T-helper 2 cell (primary cell): Measurements from ENCODE around the gene KRTAP21-1.
"Not testable (repeated sequence)": the region's sequence is repeated elsewhere in the genome, so short reads cannot be mapped to it uniquely, and the experiment has no call there.

ENCODE experiments used
- DNase-seq, 5 experiments: peaks; one replicate each; pipeline versions ENCODE4 v3.0.0 to v3.0.0-alpha.2; 2012 to 2022
- total RNA-seq, 2 donors: gene quantifications; one replicate each; lab custom pipeline; 2026; lab: John Stamatoyannopoulos, UW

Gene KRTAP21-1
- 0 reads per million in 2 donors for total RNA-seq

DNA sequence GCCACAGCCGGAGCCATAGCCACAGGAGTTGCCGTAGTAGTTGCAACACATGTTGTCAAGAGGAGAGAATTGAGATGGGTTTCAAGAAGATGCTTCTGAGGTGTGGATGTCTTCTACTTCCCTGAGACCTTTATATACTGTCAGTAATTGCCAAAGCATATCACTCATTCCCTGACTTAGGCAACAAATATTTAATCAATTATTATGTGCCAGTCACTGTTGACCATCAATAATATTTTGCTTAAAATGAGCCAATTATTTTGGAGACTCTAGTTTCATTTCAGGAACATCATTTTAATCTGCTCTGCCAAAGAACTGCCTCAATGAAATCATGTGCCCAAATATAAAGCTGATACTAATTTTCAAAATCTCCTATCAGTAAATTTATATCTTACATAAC, at the start of gene KRTAP21-1:
Gene KRTAP21-1 (minus strand): TSS at position 101 of the 400 bp plus-strand sequence. CDS start 50 bp downstream, at position 51.
- not testable (repeated sequence) for DNase-seq

DNA sequence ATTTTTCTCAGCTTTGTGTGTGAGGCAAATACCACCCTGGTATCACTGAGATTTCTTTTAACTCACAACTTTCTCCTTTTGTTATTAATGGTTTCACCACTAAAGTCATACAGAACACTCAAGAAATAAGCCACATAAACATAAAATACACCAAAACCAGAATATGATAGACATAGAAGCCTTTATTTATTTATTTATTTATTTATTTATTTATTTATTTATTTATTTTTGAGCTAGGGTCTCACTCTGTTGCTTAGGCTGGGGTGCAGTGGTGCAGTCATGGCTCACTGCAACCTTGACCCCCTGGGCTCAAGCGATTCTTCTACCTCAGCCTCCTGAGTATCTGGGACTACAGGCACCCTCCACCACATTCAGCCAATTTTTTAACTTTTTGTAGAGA, 45.4 kb upstream of the KRTAP21-1 start:
- DNase-seq = no peak

DNA sequence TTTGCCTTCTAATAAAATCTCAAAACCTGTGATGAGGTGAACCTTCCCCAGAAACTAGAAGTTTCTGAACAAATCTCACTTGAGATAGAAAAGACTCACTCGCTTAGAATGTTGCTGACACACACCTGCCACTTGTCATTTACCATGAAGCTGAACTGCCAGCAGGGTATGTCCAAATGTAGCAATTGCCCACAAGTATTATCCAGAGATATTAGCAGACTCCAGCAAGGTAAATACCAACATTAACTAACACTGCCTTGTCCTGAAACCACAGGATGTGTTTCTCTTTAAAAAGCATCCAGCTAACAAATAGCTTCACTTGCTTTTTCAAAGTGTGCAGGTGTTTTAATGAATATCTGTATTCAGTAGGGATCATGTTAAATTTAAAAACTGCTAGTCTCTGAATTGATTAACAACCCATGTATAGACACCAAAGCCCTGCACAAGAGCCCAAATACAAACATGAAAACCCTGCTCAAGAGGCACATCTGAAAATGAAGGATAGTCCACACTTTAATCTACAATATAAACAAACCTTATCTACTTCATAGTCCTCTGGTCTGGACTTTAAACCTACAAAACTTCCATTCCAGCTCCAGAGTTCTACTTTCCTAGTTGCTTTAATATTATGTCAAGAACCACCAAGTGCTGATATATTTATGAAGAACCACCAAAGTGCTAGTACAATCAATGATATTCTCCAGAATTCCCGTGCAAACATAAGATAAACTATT, 38.5 kb upstream of the KRTAP21-1 start:
- no peak for DNase-seq

GRCh38 chr21:30779249-30779648, 24.0 kb upstream of the KRTAP21-1 start:
- no peak for DNase-seq

- DNase-seq = peak in 1 of 5 experiments; percentile 31
These were observed 14.7 kb upstream of the KRTAP21-1 start for GRCh38 chr21:30769724-30770431.

DNA sequence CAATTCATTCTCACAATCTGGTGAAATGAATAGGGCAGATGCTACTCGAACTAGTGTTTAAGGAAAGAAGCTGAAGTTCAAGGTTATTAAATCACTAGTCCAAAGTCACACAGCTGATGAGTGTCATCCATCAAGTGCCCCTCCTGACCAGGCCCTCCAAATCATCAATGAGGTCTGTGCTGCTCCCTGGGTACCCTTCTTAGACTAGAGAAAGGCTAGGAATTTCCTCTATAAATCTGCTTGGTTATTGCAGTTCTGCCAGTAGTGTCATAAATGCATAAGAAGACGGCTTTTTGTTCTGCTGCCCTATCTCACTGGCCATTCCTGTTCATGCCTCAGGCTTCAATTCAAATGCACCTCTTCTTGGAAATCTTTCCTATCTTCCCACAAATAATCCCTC, 5.5 kb upstream of the KRTAP21-1 start:
- DNase-seq = no peak

- no peak for DNase-seq
These were observed 3.1 kb upstream of the KRTAP21-1 start for GRCh38 chr21:30758306-30758705.

DNA sequence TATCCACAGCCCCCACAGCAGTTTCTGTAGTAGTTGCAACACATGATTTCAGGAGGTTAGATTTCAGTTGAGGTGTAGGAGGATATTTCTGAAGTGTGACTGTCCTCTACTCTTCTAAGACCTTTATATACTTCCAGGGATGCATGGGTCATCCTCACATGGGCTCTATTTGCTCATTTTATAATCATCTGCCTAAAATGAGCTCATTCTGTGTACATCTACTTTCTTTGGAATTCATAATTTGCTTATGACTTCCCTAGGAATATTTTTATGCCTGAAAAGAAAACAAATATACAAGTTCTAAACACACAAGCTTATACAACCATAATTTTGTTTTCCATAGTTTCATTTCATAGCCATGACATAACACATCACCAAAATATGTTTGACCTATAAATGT, 8.1 kb downstream of the KRTAP21-1 start, which contains the start of gene KRTAP21-2:
Gene KRTAP21-2 (minus strand): TSS at position 101 of the 400 bp plus-strand sequence. CDS start 57 bp downstream, at position 44.
- no peak for DNase-seq

GRCh38 chr21:30740462-30740861, 14.8 kb downstream of the KRTAP21-1 start:
- DNase-seq = no peak

DNA sequence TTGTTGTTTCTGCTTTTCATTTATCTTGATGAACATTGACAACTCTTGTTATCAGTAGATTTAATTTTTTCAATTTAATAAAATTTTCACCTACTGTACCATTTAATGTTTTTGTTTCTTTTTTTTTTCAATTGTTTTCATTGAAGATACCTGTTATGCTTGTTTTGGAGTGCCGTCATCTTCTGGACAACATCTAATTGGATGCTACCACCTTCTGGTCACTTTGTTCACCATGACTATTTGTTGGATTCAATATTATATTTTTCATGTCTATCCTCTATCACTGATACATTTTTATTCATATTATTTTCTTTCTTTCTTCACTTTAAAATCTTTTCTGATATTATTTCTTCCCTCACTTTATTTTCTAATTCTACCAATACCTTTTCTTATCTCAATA, 22.2 kb downstream of the KRTAP21-1 start:
- no peak for DNase-seq

DNA sequence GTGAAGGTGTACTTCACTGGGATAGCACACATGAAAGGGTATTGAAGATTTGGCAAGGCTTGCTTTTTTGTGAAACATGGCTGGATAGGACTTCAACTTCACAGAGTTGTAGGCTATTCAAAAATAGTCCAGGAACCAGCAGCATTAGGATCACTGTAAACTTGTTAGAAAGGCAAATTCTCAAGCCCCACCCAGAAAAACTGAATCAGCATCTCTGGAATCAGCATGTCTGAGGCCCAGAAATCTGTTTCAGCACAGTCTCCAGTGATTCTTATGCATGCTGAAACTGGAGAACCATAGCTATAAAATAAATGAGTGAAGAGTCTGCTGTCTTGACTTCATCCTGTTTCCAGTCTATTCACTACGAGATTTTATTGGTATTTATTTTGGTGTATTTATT, 28.5 kb downstream of the KRTAP21-1 start:
- no peak for DNase-seq

DNA sequence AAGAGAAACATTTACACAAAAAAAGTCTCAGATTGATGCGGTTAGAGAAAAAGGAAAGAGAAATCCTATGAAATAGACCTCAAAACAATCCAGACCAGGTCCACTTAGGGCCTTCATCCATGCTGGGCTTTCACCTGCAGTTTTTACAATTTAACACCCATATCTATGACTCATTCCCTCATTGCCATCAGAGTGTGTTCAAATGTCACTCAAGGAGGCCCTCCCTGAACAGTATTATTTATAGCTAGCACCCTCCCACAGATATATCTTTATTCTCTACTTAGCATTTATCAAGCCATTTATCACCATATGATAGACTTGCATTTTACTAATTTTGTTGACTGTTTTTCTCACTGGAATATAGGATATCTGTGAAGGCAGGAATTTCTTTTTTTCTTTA, 35.8 kb downstream of the KRTAP21-1 start:
- peak in 1 of 5 experiments; percentile 79 for DNase-seq

GRCh38 chr21:30718239-30718909, 36.9 kb downstream of the KRTAP21-1 start, which contains the start of gene KRTAP21-3:
Gene KRTAP21-3 (minus strand): TSS chr21:30718777. CDS start chr21:30718759, 18 bp downstream.
- peak in 1 of 5 experiments; percentile 95 for DNase-seq

GRCh38 chr21:30717105-30717504, 38.1 kb downstream of the KRTAP21-1 start:
- no peak for DNase-seq

DNA sequence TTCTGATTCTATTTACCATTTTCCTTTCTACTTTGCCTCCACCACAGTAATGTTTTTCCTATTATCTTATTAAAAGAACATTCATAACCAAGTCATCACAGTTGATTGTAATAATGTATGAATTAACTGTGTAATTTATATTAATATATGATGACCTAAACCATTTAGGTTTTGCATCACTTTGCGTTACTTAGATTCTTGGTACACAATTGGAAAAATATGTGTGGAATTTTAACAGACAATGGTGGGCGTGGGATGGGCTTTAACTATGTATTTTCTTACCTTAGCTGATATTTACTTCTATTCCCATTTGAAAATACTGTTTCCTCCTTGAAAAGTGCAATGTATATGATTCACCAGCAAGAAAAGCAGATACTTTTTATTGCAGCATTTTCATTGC, 40.3 kb downstream of the KRTAP21-1 start:
- DNase-seq = no peak

GRCh38 chr21:30714456-30714855, 40.8 kb downstream of the KRTAP21-1 start:
- DNase-seq = no peak

DNA sequence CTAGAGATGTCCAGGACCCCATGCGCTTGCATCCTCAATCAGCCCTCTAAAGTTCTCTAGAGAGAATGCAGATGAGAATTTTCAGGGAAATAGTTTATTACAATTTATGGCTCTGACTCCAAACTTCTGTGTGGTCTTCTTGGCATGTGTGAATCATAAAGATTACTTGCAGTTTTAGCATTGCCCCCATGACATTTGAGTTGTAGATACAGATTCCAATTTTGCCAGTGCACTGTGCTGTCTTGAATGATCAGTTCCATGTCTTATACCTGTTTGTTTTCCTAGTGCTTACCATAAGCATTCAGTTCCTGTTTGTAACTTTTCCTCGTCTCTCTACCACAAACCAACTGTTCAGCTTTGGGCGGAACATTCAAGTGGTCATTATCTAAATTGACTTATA, 41.5 kb downstream of the KRTAP21-1 start:
- no peak for DNase-seq

DNA sequence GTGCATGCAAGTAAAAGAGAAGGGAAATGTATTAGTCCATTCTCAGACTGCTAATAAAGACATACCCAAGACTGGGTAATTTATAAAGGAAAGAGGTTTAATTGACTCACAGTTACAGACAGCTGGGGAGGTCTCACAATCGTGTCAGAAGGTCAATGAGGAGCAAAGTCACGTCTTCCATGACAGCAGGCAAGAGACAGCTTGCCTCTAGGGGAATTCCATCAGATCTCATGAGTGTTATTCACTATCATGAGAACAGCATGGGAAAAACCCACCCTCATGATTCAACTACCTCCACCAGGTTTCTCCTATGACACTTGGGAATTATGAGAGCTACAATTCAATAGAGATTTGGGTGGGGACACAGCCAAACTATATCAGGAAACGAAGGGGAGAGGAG, 44.7 kb downstream of the KRTAP21-1 start:
- peak in 1 of 5 experiments; percentile 7 for DNase-seq

DNA sequence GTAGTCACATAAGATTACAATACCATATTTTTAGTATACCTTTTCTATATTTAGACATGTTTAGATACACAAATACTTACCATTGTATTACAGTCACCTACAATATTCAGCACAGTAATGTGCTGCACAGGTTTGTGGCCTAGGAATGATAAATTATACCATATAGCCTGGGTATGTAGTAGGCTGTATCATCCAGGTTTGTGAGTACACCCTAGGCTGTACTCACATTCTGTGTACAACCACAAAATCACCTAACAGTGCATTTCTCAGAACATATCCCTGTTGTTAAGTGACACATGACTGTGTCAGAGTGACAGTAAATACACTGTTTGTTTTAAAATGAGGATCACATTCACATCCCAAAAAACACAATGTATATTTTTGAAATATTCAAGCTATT, 47.8 kb downstream of the KRTAP21-1 start:
- DNase-seq = no peak
